Measurements from ENCODE around the gene CFAP61.

CFAP61 gene

DNA sequence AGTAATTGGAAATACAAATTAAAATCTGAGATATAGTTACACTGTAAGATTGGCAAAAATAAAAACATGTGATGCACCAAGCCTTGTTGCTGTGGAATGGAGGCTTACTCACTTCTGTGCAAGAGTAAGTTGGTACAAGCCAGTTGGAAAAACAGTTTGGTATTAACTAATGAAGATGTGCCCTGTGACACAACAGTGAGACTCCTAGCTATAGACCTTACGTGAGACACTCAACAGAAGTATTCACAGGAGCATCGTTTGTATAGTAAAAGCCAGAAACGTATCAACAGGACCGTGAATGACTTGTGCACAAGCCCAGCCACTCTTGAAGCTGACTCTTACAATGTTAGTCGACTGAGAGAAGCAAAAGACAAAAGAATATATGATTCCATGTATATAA lies 20.5 kb upstream of the CFAP61 start:
- DNase-seq (ENCODE audit: low read depth), result no peak

DNA sequence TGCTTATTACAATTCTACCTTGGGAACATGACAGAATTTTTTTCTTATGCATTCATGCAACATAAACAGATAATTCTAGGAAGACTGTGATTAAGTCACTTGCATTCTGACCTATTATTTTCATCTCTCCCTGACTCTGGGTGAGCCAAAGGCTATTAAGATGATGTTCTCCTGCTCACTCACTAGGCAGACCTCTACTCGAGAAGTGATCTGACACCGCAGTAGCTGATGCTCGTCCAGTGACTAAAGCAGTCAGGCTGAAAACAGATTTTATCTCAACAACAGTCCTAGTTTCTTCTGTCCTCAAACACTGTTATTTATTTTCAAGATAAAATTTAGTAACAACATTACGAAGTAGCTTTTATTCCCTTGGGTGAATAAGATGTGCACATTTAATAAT lies 17.8 kb upstream of the CFAP61 start:
- DNase-seq (ENCODE audit: low read depth), result no peak

DNA sequence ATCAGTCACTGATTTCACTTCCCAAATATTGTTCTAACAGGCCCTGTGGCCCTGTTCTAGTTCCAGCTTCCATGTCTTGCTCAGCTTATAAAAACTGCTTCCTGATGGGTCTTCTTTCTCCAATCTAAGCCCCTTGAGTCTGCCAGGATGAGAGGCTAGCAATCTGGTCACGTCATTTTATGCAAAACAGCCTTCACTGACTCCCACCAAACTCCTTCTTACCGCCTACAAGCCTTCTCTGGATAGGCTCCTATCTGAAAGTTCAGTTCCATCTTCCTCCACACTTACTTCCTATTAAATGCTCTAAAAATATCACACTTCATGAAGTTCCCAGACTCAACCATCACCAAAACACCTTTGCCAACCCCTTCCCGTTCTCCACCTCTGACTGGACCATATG lies 15.6 kb upstream of the CFAP61 start:
- DNase-seq (ENCODE audit: low read depth), result no peak

DNA sequence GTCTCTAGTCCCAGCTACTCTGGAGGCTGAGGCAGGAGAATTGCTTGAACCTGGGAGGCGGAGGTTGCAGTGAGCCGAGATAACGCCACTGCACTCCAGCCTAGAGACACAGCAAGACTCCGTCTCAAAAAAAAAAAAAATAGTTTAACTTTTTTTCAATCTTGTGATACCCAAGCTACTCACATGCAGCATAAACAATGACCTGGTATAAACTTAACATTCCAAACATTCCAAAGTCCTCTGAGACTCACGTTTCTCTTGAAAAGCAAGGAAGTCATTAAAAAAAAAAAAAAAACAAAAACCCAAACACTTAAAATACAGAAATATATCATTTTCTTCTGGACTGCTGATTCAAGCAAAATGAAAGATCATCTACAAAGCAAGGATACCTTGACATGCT lies 14.4 kb upstream of the CFAP61 start:
- no peak for DNase-seq (ENCODE audit: low read depth)

DNA sequence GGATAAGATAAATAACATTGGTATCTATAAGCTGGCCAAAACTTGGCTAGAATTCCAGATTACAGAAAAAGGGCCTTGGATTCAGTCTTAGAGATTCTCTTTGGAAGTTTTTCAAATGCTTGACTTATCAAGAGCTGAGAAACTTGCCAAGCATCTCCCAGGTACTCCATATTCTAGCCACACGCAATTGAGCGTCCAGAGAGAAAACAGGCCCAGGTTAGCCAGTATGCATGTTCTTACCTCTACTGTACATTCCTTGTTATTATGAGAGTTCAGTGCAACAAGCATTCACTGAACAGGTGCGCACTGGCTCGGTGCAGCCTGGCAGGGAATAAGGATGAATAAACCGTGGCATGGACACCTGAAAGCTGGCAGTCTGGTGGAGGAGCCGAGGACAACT lies 13.7 kb upstream of the CFAP61 start:
- no peak for DNase-seq (ENCODE audit: low read depth)

DNA sequence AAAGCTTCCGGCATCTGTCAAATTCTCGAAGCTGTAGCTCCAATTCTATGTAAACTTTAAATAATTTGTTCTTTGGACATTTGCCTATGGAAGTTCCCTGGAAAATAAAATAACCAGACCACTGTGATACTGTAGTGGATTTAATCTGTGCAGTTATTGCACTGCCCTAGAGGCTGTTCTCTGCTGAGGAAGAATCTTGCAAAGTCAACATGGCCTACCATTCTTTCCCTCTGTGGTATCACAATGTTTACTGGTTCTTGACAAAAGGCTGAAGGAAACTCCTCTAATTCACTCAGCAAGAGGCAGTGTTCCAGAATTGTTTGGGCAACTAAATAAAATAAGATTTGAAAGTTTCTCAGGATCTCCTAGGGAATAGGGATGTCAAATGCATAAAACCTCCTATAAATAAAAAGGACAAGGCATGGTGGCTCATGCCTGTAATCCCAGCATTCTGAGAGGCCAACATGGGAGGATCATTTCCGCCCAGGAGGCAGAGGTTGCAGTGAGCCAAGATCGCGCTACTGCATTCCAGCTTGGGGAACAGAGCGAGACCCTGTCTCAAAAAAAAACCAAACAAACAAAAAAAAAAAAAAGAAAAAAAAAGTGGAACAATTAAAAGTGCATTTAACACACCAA lies 12.5 kb upstream of the CFAP61 start:
- DNase-seq (ENCODE audit: low read depth), result no peak

DNA sequence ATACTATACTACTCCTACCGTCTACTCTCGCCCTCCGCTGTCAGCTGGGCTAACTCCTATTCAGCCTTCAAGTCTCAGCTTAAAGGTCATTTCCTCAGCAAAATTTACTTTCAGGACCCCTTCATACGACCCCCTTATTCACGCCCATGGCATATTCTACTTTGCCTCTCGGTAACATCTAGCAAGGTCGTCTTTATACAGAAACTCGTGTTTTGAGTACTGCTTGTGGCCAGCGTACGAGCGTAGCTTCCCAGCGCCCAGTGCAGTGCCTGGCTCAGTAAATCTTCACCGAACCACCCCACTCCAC lies 612 bp upstream of the CFAP61 start:
- DNase-seq (ENCODE audit: low read depth), result no peak

DNA sequence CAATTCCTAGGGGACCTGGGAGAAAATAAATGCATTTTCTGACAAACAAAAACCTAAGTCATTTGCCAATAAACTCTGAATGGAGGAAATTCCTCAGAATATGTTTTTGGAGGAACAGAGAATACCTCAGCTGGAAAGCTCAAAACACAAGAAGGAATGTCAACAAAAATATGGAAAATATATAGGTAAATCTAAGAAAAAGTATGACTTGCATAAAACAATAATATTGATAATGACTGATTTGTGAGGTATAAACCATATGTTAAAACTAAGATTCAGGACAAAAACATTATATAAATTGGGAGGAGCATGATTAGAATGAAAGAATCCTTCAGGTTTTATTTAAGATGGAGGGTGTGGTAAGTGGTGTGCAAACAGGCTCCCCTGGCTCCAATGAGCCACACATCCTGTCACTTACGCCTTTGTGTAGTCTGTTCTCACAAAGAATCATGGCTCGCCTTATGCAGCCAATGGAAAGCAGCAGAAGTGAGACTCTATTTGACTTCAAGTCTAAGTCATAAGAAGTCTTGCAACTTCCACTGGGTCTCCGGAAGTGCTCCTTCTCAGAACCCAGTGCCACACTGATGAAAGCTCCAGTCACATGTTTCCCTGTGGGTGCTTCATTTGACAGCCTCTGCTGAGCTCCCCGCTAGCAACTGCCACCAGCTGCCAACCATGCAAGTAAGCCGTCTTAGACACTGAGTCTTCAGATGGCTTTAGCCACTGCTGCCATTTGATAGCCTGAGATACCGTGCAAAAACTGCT lies 8.1 kb downstream of the CFAP61 start:
- DNase-seq (ENCODE audit: low read depth), result no peak

DNA sequence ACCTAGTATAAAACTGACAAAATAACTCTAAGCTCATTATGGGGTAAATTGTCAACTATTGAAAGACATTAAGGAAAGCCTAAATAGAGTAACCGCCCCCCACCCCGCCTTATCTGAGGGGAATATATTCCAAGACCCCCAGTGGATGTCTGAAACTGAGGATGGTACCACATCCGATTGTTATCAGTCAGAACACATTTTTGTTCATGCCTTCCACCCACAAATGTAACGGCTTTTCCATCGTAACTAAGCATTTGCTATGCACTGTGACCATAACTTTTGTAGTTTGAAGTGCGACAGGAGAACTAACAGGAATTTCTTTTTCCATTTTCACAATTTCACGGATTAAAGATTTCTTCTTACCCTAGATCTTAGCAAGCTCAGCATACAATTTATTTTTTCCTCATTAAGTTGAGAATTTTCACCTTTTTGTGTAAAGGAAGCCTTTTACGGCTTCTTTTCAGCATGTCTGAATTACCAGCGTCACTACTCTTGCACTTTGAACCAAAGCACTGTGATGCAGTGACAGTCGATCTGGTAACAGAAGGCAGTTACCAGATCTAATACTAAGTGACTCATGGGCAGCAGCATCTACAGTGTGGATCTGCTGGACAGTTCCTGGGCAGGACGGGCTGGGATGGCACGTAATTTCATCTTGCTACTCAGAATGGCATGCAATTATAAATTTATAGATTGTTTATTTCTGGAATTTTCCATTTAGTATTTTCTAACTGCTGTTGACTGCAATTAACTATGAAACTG lies 11.8 kb downstream of the CFAP61 start:
- no peak for DNase-seq (ENCODE audit: low read depth)

DNA sequence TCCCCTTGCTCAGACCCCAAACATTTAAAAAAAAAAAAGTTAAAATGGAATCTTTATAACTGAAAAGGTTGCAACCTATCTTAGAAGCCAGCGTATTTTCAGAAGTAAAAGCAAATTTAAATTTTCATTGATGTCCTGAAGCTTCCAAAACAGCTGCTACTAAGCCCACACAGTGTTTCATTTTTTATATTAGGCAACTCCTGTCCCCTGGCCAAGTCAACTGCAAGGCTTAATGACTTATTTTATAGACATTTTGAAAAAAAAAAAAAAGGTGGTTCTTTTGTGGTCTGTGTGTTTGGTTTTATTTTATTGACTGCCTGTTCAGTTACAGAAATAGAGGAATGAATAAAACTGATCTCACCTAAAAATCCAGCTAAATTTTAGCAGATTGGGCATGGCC lies 13.0 kb downstream of the CFAP61 start:
- DNase-seq (ENCODE audit: low read depth), result no peak

DNA sequence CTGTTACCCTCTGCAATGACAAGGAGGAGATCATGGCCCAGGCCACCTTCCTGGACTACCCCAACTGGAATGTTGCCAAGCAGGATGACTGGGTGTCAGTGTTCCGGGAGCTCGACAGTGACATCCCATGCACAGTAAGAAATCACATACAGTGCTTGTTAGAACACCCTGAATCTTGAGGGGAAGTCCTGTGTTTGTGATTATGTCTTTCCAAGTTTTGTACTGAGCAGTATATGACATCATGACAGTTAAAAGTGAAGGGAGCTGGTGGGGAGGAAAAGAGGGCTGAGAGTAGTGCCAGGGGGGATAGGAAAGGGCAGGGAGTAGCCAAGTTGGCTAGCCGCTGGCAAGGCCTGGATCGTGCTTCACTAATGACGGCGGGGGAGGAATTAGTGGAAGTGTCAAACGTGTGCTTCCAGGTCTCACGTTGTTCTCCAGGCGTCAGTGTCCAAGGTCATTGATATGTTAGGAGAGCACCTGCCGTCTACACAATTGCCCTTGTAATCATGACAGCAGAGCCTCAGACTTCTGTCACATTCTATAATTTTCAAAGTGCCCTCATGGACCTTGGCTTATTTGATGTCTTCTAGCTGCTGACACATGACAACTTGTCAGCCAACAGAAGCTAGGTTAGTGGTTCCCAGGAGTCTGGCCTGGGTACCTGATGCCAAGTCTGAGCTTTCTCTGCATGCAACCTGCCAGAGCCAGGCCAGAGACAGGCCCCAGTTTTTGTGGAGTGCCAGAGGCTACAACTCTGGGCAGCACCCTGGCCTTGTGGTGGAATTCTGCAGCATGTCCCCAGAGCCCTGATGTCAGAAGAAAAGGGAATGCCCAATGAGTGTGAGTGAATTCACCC lies 18.8 kb downstream of the CFAP61 start:
- DNase-seq (ENCODE audit: low read depth), result no peak

DNA sequence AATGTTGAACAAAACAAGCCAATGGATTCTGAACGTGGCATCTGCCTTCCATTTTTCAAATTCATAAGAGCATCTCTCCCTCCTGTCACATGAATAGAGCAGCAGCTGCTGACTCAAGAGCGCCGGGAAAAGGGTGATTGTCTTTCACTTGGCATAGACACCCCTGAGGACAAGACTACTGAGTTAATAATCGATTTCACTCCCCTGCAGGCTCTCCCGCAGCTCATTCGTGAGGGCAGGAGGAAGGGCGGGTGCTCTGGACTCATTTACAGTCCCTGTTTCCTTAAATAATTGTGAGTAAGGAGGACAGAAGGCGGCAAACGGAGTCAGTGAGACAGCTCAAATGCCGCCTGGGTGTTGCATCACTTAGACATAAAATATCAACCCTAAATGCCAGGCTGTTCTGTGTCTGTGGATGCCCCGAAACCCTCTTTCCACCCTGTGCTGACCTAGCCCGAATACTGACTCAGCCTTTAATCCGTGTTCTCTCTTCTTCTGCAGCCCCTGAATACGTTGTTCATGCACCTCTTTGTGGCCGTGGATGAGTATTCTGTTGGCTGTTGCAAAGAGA lies 21.6 kb downstream of the CFAP61 start:
- DNase-seq (ENCODE audit: low read depth), result no peak

DNA sequence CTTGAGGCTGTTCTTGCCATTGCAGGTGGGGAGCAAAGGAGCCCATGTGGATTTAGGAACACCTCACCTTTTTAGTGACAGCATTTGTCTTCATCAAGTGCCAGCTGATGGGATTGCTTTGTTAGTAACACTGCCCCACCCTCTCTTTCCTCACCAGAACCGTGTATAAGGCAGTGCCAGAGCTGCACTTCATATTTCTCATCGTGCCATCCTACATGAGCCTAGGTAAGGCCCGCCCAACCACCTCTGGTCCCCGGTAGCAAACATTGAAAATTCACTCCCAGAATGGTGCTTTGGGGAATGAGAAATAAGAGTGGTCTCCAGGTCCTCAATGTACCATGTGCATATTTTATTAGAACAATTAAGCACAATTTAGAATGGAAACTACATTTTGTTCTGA lies 22.7 kb downstream of the CFAP61 start:
- no peak for DNase-seq (ENCODE audit: low read depth)

DNA sequence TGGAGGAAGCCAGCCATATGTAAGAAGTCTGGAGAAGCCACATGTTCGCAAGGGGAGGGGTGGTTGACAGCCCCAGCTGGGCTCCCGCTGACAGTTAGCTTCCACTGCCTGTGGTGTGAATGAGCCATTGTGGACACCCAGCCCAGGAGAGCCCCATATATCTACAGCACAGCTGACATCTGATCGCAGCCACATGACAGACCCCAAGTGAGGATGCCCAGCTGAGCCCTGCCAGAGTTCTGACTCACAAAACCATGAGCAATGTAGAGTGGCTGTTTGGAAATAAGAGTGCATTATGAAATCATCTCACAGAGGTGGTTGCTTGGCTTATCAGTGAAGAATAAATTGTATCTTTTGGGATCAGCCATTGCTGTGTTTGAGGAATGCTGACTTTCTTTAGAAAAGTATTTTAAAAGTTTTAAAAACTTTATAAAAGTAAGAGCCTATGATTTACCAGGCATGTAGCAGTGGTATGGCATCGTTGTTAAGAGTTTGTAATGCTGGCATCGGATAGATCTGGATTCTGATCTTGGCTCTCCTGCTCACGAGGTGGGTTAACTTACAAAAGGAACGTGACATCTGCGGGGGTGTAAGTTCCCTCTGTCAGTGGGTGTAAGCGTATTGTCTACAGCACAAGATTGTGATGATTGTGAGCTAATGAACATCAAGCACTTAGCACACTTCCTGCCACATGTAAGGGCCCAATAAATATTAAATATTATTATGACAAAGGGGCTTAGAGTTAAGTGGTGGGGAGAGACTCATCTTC lies 24.1 kb downstream of the CFAP61 start:
- DNase-seq (ENCODE audit: low read depth), result no peak

DNA sequence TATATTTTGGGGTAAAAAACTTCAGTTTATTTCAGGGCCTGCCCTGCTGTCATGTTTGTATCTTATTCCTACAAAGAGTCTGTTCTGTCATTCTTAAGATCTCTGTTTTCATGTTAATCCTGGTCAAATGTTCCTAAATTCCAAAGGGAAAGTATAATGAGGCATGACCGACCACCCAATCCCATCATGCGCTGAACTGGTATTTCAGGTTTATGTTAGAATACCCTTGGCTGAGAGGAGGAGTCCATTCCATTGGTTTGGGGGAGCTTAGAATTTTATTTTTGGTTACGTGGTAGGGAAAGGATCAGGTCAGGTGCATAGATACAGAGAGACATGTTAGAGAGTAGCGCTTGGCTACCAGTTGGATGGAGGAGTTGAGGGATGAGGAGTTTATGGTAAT lies 25.7 kb downstream of the CFAP61 start:
- DNase-seq (ENCODE audit: low read depth), result no peak

DNA sequence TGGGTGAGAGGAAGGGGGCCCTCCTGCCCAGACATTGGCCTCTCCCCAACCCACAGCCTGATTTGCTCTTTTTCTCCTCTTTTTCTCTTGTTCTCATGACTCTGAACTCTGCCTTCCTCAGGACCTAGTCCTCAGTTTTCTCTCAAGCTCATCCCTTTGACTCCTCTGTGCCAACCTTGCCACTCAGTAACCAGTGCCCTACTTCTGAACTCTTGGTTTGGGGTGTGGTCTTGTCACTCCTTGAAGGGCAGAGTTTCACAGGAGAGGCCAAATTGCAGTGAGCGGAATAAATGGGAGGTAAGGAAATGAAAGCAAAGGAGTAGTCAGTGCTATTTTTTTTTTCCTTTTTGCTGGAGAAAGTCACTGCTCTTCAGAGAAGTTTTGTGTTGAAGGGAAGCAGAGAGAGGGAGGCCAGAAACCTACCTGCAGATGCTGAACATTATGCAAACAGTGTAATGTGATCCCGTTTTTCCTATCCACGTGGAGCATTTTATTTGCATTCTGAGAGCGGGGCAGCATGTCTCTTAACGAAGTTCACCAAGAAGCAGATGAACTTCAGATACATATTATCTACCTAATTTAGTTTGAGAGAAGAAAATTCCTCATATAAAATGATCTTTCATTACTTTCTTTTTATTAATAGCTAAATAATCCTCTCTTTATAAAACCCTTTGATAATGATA lies 26.9 kb downstream of the CFAP61 start:
- DNase-seq (ENCODE audit: low read depth), result no peak

DNA sequence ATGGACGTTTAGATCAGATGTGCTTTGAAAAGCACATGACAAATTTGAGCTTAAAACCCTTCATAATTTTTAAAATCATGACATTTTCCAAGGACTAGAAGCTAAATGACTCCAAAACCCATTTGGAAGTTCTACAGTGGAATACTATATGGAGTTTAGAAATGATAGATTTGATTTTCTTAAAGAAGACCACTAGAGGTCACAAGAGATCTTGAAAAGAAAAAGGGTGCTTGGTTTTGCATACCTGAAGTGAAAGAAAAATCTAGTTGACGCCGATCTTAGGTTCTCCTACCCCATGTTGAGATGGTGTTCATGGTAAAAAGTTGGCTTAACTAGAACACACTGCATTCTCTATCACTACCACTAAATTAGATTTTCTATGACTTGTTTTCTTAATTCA lies 31.5 kb downstream of the CFAP61 start:
- no peak for DNase-seq (ENCODE audit: low read depth)

DNA sequence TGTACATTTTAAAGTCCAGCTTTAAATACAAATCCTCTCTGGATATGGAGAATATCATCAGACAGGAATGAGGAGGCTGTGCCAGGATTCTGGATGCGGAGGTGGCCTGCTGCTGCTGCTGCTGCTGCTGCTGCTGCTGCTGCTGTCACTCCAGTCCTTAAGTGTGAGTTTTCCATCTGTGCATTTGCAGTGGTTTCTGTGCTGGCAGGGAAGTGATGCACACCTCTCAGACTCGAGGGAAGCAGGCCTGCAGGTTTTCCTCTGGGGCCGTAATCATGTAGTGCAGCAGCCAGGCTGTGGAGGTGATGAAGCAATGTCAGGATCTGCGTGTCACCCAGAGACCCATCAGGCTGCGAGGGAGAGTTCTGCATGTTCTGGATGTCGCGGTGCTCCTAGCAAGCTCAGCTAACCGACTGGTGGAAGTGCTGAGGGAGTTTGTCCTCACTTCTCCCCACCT lies 32.0 kb downstream of the CFAP61 start:
- DNase-seq (ENCODE audit: low read depth), result no peak

DNA sequence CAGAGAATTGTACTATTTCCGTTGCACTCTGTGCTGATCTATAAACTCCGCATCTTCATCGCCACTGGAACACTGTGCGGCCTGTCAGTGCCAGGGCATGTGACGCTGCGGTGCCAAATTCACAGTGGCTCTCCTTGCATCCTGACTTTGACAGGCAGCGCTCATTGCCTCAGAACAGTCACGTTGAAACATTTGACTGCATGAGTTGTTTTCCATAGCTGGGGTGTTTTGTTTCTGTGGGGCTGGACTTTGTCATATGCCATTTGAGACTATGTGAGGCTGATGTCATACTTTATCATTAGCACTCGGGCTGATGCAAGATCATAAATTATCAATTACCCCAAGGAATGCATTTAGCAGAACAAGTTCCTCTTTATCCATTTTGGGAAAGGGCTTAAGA lies 32.7 kb downstream of the CFAP61 start:
- no peak for DNase-seq (ENCODE audit: low read depth)

DNA sequence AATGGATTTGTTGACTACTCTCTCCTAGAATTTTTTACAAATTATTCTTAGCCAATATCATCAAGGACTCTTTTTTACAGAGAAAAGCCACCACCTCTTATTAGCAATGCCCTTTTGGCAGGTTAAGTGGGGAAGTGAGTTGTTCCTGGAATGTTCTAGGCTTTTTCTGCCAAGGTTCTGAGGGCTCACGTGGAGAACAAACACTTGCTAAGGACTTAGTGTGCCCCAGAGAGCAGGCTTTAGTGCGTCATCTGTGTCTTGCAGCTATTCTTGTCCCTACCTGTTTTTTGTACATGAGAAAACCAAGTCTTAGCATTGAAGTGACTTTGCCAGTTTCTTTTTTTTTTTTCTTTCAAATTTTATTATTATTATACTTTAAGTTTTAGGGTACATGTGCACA lies 33.5 kb downstream of the CFAP61 start:
- DNase-seq (ENCODE audit: low read depth), result no peak

DNA sequence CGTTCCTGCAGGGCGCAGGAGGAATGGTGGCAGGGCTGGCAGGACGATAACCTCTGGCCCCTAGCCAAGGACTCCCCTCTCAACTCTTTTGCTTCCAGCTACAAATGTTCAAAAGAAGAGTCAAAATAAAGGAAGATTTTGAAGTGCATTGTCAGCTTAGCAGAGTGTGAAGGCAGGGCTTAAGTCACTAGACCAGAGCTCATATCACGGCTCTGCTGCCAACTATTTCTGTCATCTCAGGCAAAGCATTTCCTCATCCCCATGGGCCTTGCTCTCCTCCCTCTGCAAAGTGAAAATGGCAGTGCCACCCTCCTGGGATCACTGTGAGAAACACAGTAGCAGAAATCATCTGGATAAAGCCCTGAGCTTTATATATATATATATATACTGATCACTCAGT lies 36.7 kb downstream of the CFAP61 start:
- DNase-seq (ENCODE audit: low read depth), result no peak

Measured in stimulated activated CD8-positive, alpha-beta memory T cell treated with anti-CD3 and anti-CD28 coated beads, Interleukin-12 subunit alpha, Interleukin-12 subunit beta, amount 100 ng/mL, for 1 hour (primary cell).